ENCODE results near the gene SIN3A. TPM values are rescaled to one million over a fixed set of nuclear protein-coding genes. Genes with fewer than 3 reads are reported as not detected.
"Not testable (repeated sequence)": the region's sequence is repeated elsewhere in the genome, so short reads cannot be mapped to it uniquely, and the experiment has no call there.

SIN3A gene
- total RNA-seq, 2 donors from 2014 or later: 166 to 169 TPM

DNA sequence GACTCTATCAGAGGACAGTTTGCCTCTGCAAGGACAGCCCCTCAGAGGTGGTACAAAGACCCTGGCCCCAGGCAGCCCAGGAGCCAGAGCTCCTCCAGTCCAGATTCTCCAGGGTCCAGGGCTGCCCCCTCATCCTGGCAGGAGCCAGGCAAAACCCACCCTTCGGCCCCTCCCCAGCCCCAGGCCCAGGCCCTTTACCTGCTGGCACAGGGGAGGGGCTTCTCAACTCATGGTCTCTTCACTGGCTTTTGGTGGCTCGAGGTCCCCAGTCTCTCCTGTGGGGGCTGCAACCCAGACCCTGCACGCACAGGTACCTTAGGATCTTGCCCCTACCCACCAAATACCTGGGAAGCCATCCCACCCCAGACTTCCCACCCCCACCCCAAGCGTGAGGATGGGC lies 96.1 kb downstream of the SIN3A start:
- H3K4me3 Mint-ChIP-seq: no peak overlapping the region
- H3K4me1 Mint-ChIP-seq: peaks cover 3% of the 10 kb centered on the region
- ATAC-seq (no peak), DNase-seq (no peak)
- no peak overlapping the region for H3K27ac Mint-ChIP-seq
- peaks cover under 1% of the 10 kb centered on the region for H3K36me3 Mint-ChIP-seq (ENCODE audit: low read depth)
- no peaks in the 10 kb centered on the region for H3K9me3 ChIP-seq (ENCODE audit: control insufficient read depth, low read length, poor library complexity, severe bottlenecking)
- H3K27me3 Mint-ChIP-seq: no peaks in the 10 kb centered on the region

DNA sequence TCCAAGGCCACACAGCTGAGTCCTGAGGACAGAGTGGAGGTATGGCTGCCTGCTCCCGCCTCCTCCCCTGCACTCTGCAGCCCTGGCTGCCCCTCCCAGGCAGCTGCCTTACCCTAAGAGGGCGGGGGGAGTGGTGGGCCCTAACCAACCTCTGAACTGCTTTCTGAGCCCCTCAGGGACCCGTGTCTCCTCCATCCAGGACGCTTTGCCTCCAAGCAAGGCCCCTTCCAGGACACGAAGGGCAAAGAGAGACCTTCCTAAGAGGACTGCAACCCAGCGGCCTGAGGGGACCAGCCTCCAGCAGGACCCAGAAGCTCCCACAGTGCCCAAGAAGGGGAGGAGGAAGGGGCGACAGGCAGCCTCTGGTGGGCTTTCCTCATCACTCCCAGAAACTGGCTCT lies 97.0 kb downstream of the SIN3A start:
- no peaks in the 10 kb centered on the region for H3K9me3 ChIP-seq (ENCODE audit: control insufficient read depth, low read length, poor library complexity, severe bottlenecking)
- Mint-ChIP-seq H3K4me1 (peaks cover 6% of the 10 kb centered on the region), H3K27me3 (no peaks in the 10 kb centered on the region), H3K4me3 (no peak overlapping the region), H3K27ac (no peak overlapping the region), H3K36me3 (ENCODE audit: low read depth) (no peaks in the 10 kb centered on the region)
- no peak for ATAC-seq
- no peak for DNase-seq

DNA sequence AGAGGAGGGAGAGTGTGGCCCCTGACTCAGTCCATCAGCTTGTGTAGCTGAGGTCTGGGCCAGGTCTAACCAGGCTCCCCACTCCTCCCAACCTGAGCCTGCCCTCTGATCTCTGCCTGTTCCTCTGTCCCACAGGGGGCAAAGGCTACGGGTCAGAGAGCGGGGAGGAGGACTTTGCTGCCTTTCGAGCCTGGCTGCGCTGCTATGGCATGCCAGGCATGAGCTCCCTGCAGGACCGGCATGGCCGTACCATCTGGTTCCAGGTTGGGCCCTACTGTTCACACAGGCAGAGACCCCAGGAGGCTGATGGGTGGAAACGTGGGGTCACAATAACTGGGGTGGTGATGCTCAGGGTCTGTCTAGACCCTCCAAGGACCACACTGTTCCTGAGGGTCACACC lies 97.9 kb downstream of the SIN3A start:
- no peak overlapping the region for H3K4me3 Mint-ChIP-seq
- no peaks in the 10 kb centered on the region for H3K36me3 Mint-ChIP-seq (ENCODE audit: low read depth)
- H3K9me3 ChIP-seq (ENCODE audit: control insufficient read depth, low read length, poor library complexity, severe bottlenecking): no peaks in the 10 kb centered on the region
- H3K27me3 Mint-ChIP-seq: no peaks in the 10 kb centered on the region
- H3K4me1 Mint-ChIP-seq: peaks cover 8% of the 10 kb centered on the region
- DNase-seq (no peak), ATAC-seq (no peak)
- H3K27ac Mint-ChIP-seq: no peak overlapping the region

DNA sequence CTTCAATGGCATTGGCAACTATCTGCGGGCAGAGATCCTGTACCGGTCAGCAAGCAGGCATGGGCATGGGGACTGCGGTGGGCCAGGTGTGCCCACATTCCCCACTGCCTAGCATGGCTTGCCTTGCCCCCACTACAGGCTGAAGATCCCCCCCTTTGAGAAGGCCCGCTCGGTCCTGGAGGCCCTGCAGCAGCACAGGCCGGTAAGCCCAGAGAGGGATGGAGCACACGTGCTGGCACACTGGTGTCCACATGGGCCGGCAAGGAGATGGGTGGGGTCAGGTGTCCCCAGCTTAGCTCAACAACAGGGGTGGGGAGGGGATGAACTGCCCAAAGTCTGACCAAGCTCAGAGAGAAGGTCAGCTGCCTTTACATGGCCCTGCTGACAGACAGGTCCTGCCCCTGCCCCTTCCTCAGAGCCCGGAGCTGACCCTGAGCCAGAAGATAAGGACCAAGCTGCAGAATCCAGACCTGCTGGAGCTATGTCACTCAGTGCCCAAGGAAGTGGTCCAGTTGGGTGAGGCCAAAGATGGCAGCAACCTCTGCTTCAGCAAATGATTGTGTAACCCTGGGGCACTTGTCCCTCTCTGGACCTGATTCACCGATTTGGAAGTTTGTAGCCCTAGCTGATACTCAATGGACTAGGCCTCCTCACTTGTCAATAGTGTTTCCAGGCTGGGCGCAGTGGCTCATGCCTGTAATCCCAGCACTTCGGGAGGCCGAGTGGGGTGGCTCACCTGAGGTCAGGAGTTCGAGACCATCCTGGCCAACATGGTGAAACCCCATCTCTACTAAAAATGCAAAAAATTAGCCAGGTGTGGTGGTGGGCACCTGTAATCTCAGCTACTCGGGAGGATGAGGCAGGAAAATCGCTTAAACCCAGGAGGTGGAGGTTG lies 99.1 kb downstream of the SIN3A start:
- Mint-ChIP-seq H3K27ac (peak overlapping the region; percentile 39), H3K27me3 (no peaks in the 10 kb centered on the region), H3K36me3 (ENCODE audit: low read depth) (no peaks in the 10 kb centered on the region), H3K4me3 (peak overlapping the region; percentile 15), H3K4me1 (peaks cover 8% of the 10 kb centered on the region)
- no peaks in the 10 kb centered on the region for H3K9me3 ChIP-seq (ENCODE audit: control insufficient read depth, low read length, poor library complexity, severe bottlenecking)
- no peak for ATAC-seq
- no peak for DNase-seq

DNA sequence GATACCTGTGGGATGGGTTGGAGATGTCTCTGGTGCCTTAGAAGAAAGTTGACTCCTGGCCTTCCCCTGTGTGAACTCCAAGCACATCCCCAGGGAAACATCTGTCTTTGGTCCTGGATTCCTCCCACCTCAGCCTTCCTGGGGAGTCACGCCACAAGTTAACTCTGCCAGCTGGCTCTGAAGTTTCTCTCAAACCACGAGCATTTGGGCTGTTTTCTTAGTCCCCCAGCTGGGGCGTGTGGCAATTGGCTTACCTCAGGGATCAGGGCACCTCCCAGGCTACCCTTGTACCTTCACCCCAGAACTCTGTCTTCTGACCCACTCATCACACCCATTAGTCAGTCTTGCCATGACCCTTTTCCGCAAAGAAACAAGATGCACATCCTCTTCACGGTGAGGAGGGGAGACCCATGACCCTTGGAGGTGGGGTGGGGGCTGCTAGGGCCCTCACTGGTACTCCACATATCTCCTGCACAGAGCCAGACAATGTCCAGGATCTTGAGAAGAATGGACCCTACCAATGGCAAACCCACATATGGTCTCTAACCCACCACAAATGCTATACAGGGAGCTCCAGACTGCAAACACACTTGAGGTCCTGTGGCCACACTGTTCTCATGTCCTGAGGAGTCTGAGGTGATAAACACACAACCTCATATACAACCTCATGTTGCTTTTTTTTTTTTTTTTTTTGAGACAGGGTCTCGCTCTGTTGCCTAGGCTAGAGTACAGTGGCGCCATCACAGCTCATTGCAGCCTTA lies 100.7 kb downstream of the SIN3A start:
- no peaks in the 10 kb centered on the region for H3K9me3 ChIP-seq (ENCODE audit: control insufficient read depth, low read length, poor library complexity, severe bottlenecking)
- H3K27me3 Mint-ChIP-seq: no peaks in the 10 kb centered on the region
- ATAC-seq (no peak), DNase-seq (no peak)
- H3K4me1 Mint-ChIP-seq: peaks cover 13% of the 10 kb centered on the region
- no peaks in the 10 kb centered on the region for H3K36me3 Mint-ChIP-seq (ENCODE audit: low read depth)
- H3K27ac Mint-ChIP-seq: peak overlapping the region; percentile 39
- peak overlapping the region; percentile 1 for H3K4me3 Mint-ChIP-seq

DNA sequence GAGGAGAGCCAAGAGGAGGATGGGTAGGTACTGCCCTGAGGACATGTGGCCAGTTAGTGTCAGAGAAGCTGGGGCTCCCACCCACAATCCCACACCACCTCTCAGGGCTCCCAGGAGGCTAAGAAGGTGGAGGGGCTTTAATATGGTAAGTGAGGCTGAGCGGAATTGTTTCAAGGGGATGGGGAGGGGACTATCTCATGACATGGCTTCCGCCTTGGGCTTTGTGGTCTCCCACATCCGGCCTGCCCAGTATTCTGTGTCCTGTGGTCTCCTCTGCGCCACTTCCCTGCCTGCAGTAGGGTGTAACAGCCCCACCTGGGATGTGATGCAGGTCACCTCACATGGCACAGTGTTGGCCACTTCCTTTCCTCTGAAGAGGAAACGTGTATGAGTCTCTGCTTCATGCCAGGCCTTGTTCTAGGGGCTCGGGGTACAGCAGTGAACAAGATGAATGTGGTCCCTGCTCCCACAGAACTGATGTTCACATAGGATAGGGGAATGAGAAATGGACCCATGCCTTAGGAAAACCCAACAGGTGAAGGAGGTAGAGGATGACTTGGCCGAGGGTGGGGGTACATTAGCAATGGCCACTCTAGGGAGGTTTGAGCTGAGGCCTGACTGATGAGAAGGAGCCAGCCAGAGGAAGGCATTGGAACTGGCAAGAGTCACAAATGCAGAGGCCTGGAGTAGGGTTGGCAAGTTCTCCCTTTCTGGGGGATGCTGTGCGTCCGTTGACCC lies 101.5 kb downstream of the SIN3A start:
- peak; percentile 79 for ATAC-seq
- no peaks in the 10 kb centered on the region for H3K9me3 ChIP-seq (ENCODE audit: control insufficient read depth, low read length, poor library complexity, severe bottlenecking)
- H3K36me3 Mint-ChIP-seq (ENCODE audit: low read depth): no peaks in the 10 kb centered on the region
- H3K4me3 Mint-ChIP-seq: peak overlapping the region; percentile 22
- H3K27ac Mint-ChIP-seq: peak overlapping the region; percentile 39
- no peaks in the 10 kb centered on the region for H3K27me3 Mint-ChIP-seq
- DNase-seq: peak; percentile 34 to 59 (median 47)
- peaks cover 13% of the 10 kb centered on the region for H3K4me1 Mint-ChIP-seq

DNA sequence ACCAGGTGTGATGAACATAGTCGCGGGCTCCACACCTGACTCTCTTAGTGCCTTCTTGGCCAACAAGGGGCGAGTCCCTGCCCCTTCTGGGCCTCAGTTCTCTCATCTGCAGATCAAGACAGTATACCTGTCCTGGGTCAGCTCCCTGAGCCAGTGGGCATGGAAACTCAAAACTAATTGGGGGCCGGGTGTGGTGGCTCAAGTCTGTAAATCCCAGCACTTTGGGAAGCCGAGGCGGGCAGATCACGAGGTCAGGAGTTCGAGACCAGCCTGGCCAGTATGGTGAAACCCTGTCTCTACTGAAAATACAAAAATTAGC lies 102.2 kb downstream of the SIN3A start:
- ATAC-seq; H3K27me3 Mint-ChIP-seq; DNase-seq; H3K9me3 ChIP-seq (ENCODE audit: control insufficient read depth, low read length, poor library complexity, severe bottlenecking); H3K36me3 Mint-ChIP-seq (ENCODE audit: low read depth): not testable (repeated sequence)
- H3K4me1 Mint-ChIP-seq: peaks cover 11% of the 10 kb centered on the region
- H3K27ac Mint-ChIP-seq: peak overlapping the region; percentile 39
- H3K4me3 Mint-ChIP-seq: peak overlapping the region; percentile 37

DNA sequence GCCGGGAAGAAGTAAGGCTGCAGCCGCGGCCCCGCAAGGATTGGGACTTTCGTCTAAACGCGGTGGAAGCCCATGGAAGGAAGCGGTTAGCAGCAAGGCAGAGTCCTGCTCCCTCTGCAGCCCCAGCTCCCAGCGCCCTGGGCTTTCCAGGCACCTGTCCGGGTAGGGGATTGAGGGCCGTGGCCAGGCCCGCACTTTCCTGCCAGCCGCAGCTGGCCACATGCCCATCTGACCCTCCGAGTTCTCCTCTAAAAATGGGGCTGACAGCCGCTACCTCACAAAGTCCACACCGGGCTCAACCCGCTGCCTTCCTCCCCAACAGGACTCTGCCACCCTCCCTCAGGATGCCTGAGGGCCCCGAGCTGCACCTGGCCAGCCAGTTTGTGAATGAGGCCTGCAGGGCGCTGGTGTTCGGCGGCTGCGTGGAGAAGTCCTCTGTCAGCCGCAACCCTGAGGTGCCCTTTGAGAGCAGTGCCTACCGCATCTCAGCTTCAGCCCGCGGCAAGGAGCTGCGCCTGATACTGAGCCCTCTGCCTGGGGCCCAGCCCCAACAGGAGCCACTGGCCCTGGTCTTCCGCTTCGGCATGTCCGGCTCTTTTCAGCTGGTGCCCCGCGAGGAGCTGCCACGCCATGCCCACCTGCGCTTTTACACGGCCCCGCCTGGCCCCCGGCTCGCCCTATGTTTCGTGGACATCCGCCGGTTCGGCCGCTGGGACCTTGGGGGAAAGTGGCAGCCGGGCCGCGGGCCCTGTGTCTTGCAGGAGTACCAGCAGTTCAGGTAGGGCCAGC lies 102.7 kb downstream of the SIN3A start:
- H3K4me1 Mint-ChIP-seq: peaks cover 13% of the 10 kb centered on the region
- H3K27me3 Mint-ChIP-seq: no peaks in the 10 kb centered on the region
- H3K4me3 Mint-ChIP-seq: peak overlapping the region; percentile 37
- H3K9me3 ChIP-seq (ENCODE audit: control insufficient read depth, low read length, poor library complexity, severe bottlenecking): no peaks in the 10 kb centered on the region
- ATAC-seq (no peak), DNase-seq (no peak)
- H3K27ac Mint-ChIP-seq: peak overlapping the region; percentile 39
- H3K36me3 Mint-ChIP-seq (ENCODE audit: low read depth): no peaks in the 10 kb centered on the region

DNA sequence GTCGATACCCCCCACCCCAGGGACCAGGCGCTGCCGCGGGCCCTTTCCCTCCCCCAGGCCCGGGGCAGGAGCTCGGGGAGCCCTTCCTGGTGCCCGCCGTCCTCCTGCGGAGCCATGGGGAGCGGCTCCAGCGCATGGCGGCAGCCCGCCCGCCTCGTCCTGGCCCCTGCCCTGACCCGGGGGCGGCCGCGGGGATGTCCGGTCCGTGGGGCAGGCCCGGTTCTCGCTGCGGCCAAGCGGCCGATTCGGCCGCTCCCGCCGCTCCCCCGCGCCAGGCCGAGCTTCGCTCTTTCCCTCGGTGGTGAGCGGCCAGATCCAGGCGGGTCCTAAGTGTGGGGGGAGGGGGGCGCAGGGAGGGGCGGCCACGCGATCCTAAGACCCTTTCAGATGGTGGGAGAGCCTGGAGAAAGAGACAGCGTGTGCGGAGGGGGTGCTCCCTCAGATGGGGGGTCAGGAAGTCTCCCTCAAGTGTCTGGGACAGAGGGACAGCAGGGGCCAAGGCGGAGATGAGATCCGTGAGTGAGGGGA lies 103.4 kb downstream of the SIN3A start:
- ATAC-seq (no peak), DNase-seq (no peak)
- H3K9me3 ChIP-seq (ENCODE audit: control insufficient read depth, low read length, poor library complexity, severe bottlenecking): no peaks in the 10 kb centered on the region
- Mint-ChIP-seq H3K27ac (peak overlapping the region; percentile 39), H3K36me3 (ENCODE audit: low read depth) (no peaks in the 10 kb centered on the region), H3K27me3 (no peaks in the 10 kb centered on the region), H3K4me3 (peak overlapping the region; percentile 91), H3K4me1 (peaks cover 13% of the 10 kb centered on the region)

DNA sequence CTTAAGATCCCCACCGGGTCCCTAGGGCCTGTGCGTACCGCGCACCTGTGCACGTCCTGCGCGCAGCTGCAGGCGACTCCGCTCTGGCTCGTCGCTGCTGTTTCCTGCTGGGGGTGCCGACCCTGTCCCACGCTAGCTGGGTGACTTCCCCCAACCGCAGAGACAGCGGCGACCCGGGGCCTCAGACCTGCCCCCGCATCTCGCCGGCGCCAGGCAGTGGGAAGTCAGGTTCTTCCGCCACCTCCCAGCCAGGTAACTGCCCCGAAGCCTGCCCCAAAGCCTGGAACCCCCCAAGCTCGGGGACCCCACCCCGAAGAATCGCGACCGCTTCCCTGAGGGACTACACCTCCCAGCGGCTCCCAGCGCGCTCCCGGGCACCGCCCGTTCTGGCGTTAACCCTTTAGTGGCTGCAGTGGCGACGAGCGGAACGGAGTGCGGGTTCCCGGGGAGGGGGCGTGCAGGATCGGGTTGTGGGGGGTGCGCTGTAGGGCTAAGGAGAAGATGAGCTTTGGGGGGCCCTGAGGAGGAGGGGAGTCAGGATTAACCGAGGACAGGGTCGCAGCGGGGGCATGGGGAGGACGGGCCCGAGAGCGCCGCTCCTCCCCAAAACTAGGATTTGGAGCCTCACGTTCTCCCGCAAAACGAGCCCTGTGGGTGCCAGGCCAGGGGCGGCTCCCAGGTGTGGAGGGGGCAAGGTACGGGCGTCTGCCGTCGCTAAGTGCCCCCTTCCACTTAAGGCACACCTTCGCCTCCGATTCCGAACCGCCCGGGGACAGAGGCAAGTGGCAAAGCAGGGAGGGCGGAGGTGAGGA lies 104.1 kb downstream of the SIN3A start:
- H3K36me3 Mint-ChIP-seq (ENCODE audit: low read depth): no peaks in the 10 kb centered on the region
- ATAC-seq (peak; percentile 79), DNase-seq (peak; percentile 26 to 42 (median 40))
- H3K4me1 Mint-ChIP-seq: peaks cover 13% of the 10 kb centered on the region
- H3K9me3 ChIP-seq (ENCODE audit: control insufficient read depth, low read length, poor library complexity, severe bottlenecking): no peaks in the 10 kb centered on the region
- H3K27me3 Mint-ChIP-seq: no peaks in the 10 kb centered on the region
- peak overlapping the region; percentile 91 for H3K4me3 Mint-ChIP-seq
- H3K27ac Mint-ChIP-seq: peak overlapping the region; percentile 84

DNA sequence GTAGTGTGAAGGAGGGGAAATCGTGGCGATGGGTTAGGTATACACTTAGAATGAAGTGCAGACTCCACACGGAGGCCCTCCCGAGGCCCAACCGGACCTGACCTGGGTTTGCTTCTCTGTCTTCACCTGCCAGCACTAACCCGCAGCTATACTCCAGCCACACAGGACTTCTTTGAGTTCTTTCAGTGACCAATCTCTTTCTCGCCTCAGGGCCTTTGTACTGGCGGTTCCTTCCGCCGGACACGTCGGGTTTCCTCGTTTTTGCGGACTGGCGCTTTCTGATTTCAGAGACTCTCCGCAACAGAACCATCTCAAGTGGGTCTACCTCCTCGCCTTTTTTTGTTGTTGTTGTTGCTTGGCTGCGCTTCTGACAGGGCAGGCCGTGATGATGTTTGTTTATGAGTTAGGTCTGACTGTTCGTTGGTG lies 104.7 kb downstream of the SIN3A start, which contains the start of gene NEIL1:
TSS of gene NEIL1 (plus strand) at position 244 of the 426 bp plus-strand sequence. CDS start 1,867 bp downstream, outside the sequence.
- peak within 1 kb of the TSS; percentile 84 for H3K27ac Mint-ChIP-seq
- no peaks in the 10 kb centered on the region for H3K36me3 Mint-ChIP-seq (ENCODE audit: low read depth)
- no peak for DNase-seq

DNA sequence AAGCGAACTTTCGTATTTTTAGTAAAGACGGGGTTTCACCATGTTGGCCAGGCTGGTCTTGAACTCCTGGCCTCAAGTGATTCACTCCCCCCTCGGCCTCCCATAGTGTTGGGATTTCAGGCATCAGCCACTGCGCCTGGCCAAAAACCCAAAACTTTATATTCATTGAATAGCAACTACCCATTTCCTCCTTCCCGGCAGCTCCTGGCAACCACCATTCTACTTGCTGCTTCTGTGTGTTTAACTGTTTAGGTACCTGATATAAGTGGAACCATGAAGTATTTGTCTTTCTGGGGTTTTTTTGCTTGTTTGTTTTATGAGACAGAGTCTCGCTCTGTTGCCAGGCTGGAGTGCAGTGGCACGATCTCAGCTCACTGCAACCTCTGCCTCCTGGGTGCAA lies 107.5 kb downstream of the SIN3A start:
- not testable (repeated sequence) for H3K27me3 Mint-ChIP-seq; DNase-seq; H3K9me3 ChIP-seq (ENCODE audit: control insufficient read depth, low read length, poor library complexity, severe bottlenecking); H3K36me3 Mint-ChIP-seq (ENCODE audit: low read depth); ATAC-seq; H3K4me3 Mint-ChIP-seq; H3K27ac Mint-ChIP-seq
- peaks cover 14% of the 10 kb centered on the region for H3K4me1 Mint-ChIP-seq

More for the DNA sequence above, 104.7 kb downstream of the SIN3A start, which contains the start of gene NEIL1:
- Mint-ChIP-seq H3K27me3 (no peaks in the 10 kb centered on the region), H3K4me1 (peaks cover 13% of the 10 kb centered on the region), H3K4me3 (peak within 1 kb of the TSS; percentile 91)
- no peaks in the 10 kb centered on the region for H3K9me3 ChIP-seq (ENCODE audit: control insufficient read depth, low read length, poor library complexity, severe bottlenecking)
- no peak for ATAC-seq

Data from T-helper 17 cell (primary cell).